HUES64 (cell line): ENCODE data around the gene PAPPA.

Experiments used
- H3K27ac ChIP-seq: 2 replicates; pipeline ENCODE4 v1.7.0; 2013; ENCODE audit warnings: low read depth, low read length, inconsistent platforms
- H3K27me3 ChIP-seq: 2 replicates; pipeline ENCODE4 v1.6.1; 2013; ENCODE audit warnings: mild to moderate bottlenecking, low read length; ENCODE audit not compliant: insufficient read depth
- H3K36me3 ChIP-seq: 2 replicates; pipeline ENCODE4 v1.6.1; 2013; ENCODE audit warnings: mild to moderate bottlenecking, low read length; ENCODE audit not compliant: insufficient read depth
- H3K4me1 ChIP-seq: 2 replicates; pipeline ENCODE4 v1.6.1; 2013; ENCODE audit warnings: mild to moderate bottlenecking, low read length, moderate library complexity; ENCODE audit not compliant: insufficient read depth
- H3K4me3 ChIP-seq: 2 replicates; pipeline ENCODE4 v1.5.1; 2013; ENCODE audit warnings: mild to moderate bottlenecking, low read length, moderate library complexity
- H3K9ac ChIP-seq: 2 replicates; pipeline ENCODE4 v1.6.1; 2013; ENCODE audit warnings: mild to moderate bottlenecking, low read depth, low read length
- H3K9me3 ChIP-seq: 2 replicates; pipeline ENCODE4 v1.6.1; 2013; ENCODE audit warnings: low read depth, low read length; ENCODE audit not compliant: insufficient read depth
- whole genome bisulfite sequencing: fragments of 150-250, 120-280 bp; methylation state at CpG from one replicate; pipeline ENCODE4 v1.1.7; 2013; ENCODE audit warnings: missing lambda C conversion rate; 5-methylcytosine and 5-hydroxymethylcytosine counted together

Gene PAPPA

GRCh38 chr9:116264361-116264760 lies 110.8 kb downstream of the PAPPA start:
- H3K9me3 ChIP-seq: no peaks in the 10 kb centered on the region
- no peak overlapping the region for H3K27ac ChIP-seq
- no peak overlapping the region for H3K9ac ChIP-seq
- 77% methylated on average over 1 of the region's 1 CpG for WGBS
- no peak overlapping the region for H3K4me3 ChIP-seq
- no peaks in the 10 kb centered on the region; the same call in 1 of the 2 replicates for H3K36me3 ChIP-seq
- H3K4me1 ChIP-seq: no peaks in the 10 kb centered on the region
- H3K27me3 ChIP-seq: peaks cover 12% of the 10 kb centered on the region

GRCh38 chr9:116267021-116267420 lies 113.4 kb downstream of the PAPPA start:
- WGBS: no CpG with 5 or more reads among the region's 1 CpG
- Histone ChIP-seq H3K27ac (no peak overlapping the region), H3K9ac (no peak overlapping the region), H3K9me3 (no peaks in the 10 kb centered on the region), H3K36me3 (no peaks in the 10 kb centered on the region; the same call in 1 of the 2 replicates), H3K4me1 (peaks cover 15% of the 10 kb centered on the region), H3K4me3 (no peak overlapping the region), H3K27me3 (peaks cover 35% of the 10 kb centered on the region)

- peaks cover 56% of the 10 kb centered on the region for H3K27me3 ChIP-seq
- WGBS: 95% methylated on average over 2 of the region's 2 CpGs
- H3K4me1 ChIP-seq: peaks cover 25% of the 10 kb centered on the region
These were observed 115.7 kb downstream of the PAPPA start for GRCh38 chr9:116269250-116269649.

GRCh38 chr9:116270546-116270945 lies 117.0 kb downstream of the PAPPA start:
- Histone ChIP-seq H3K9ac (no peak overlapping the region), H3K36me3 (no peaks in the 10 kb centered on the region; the same call in 1 of the 2 replicates), H3K4me1 (peaks cover 31% of the 10 kb centered on the region), H3K27me3 (peaks cover 69% of the 10 kb centered on the region), H3K4me3 (no peak overlapping the region; the same call in 1 of the 2 replicates), H3K9me3 (no peaks in the 10 kb centered on the region), H3K27ac (no peak overlapping the region)
- 100% methylated on average over 3 of the region's 3 CpGs for WGBS

More at GRCh38 chr9:116269250-116269649, 115.7 kb downstream of the PAPPA start:
- H3K4me3 ChIP-seq: no peak overlapping the region
- H3K36me3 ChIP-seq: no peaks in the 10 kb centered on the region; the same call in 1 of the 2 replicates
- H3K9ac ChIP-seq: no peak overlapping the region
- H3K9me3 ChIP-seq: no peaks in the 10 kb centered on the region
- H3K27ac ChIP-seq: no peak overlapping the region

GRCh38 chr9:116271340-116271739 lies 117.7 kb downstream of the PAPPA start:
- Histone ChIP-seq H3K9ac (no peak overlapping the region), H3K4me1 (peaks cover 39% of the 10 kb centered on the region), H3K9me3 (no peaks in the 10 kb centered on the region), H3K36me3 (no peaks in the 10 kb centered on the region; the same call in 1 of the 2 replicates), H3K4me3 (no peak overlapping the region), H3K27me3 (peaks cover 77% of the 10 kb centered on the region), H3K27ac (peak overlapping the region; percentile 29; the same call in 1 of the 2 replicates)
- whole genome bisulfite sequencing: 77% methylated on average over 7 of the region's 7 CpGs

- peaks cover 83% of the 10 kb centered on the region for H3K27me3 ChIP-seq
- peak overlapping the region; percentile 29; the same call in 1 of the 2 replicates for H3K27ac ChIP-seq
- H3K4me1 ChIP-seq: peaks cover 44% of the 10 kb centered on the region
- no peak overlapping the region for H3K9ac ChIP-seq
- no peaks in the 10 kb centered on the region for H3K9me3 ChIP-seq
- H3K4me3 ChIP-seq: peak overlapping the region; percentile 25; the same call in 1 of the 2 replicates
- no peaks in the 10 kb centered on the region; the same call in 1 of the 2 replicates for H3K36me3 ChIP-seq
- WGBS: 1% methylated on average over 5 of the region's 5 CpGs
These were observed 118.4 kb downstream of the PAPPA start for GRCh38 chr9:116271991-116272390.

DNA sequence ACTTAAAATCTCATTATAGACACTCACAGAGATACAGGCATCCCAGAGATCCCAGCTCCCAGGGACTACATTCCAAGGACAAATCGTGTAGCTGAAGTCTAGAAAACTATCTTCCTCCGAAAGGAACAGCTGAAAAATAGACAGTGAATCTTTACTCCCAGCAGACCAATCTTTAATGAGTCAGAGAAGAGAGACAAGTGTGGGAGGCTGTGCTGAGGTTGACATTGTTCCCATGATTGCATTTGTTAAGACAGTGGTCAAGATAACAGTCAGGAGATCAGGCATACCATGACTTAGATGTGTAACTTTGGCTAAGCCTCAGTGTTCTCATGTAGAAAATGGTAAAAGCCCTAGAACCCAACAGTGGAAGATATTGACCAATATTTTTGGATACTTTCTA lies 120.7 kb downstream of the PAPPA start:
- Histone ChIP-seq H3K9ac (no peak overlapping the region), H3K9me3 (no peaks in the 10 kb centered on the region), H3K36me3 (no peaks in the 10 kb centered on the region), H3K4me1 (peaks cover 57% of the 10 kb centered on the region), H3K27me3 (peaks cover 85% of the 10 kb centered on the region), H3K27ac (no peak overlapping the region), H3K4me3 (no peak overlapping the region)
- 75% methylated on average over 2 of the region's 2 CpGs for WGBS

DNA sequence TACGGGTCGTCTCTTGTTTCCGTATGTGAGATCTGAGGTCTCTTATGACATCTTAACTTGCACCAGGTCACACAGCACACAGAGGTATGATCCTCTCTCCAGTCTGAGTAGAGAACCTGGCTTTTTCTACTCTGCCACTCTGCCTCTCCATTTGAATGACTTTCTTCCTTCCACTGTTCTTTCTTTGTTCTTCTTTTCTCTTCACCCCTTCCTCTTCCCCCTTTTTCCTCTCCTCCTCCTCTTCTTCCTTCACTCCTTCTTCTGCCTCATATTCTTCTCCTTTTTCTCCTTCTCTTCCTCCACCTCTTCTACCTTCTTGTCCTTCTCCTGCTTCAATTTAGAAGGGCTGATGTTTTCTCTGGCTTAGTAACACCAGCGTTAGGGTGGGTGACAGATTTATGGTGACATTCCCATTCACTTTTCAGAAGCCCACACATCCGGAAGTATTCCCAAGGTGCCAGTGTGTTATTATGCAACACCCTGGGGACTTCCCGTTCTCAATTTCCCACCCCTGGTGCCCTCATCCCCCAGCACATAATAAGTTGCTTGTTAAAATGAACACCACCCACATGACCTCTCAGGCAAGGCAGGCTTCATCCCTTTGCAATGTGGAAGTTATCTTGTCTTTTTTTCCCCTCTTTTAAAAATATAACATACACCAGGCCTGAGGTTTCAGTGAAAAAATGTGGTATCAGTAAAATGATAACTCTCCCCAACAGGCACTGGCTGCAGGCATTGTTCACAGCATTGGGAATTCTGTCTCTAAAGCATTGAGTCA lies 122.0 kb downstream of the PAPPA start:
- H3K27me3 ChIP-seq: peaks cover 76% of the 10 kb centered on the region
- no peak overlapping the region for H3K27ac ChIP-seq
- H3K4me3 ChIP-seq: no peak overlapping the region
- 53% methylated on average over 6 of the region's 6 CpGs for WGBS
- no peaks in the 10 kb centered on the region for H3K9me3 ChIP-seq
- H3K9ac ChIP-seq: no peak overlapping the region
- peaks cover 67% of the 10 kb centered on the region for H3K4me1 ChIP-seq
- no peaks in the 10 kb centered on the region for H3K36me3 ChIP-seq

DNA sequence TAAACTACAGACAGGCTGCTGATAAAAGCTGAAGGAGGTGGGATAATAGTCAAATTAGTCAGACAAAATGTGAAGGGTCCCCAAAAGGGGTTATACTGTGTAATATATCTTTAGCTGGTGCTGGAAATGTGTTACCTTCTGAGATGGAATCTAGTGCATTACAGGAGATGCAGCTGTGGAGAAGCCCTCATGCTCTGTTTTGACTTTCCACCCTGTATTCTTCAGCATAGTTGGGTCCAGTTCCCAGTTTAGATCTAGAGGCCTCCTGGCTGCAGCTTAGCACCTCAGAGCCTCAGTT lies 122.6 kb downstream of the PAPPA start:
- H3K4me1 ChIP-seq: peaks cover 67% of the 10 kb centered on the region
- no peaks in the 10 kb centered on the region for H3K9me3 ChIP-seq
- peaks cover 75% of the 10 kb centered on the region for H3K27me3 ChIP-seq
- no peak overlapping the region for H3K9ac ChIP-seq
- no peak overlapping the region for H3K4me3 ChIP-seq
- no peaks in the 10 kb centered on the region for H3K36me3 ChIP-seq
- H3K27ac ChIP-seq: no peak overlapping the region

DNA sequence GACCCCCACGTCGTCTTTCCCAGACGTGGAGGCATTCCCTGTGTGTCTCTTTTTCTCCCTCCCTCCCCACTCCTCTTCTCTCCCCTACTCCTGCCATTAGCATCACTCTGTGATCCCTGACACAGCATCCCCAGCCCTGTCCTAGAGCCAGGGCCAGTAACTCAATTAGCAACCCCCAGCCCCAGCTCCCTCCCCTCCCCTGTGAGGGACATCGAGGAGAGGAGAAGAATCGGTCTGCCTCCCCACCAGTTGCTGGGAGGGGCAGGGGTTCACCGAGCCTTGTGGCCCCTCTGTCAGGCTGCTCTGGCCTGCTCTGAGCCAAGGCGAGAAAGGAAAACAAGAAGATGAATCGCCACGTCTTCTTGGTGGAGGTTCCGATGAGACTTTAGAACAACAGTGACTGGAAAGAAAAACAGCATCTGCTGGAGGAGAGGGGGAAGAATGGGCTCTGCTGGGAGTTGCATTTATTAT lies 123.1 kb downstream of the PAPPA start:
- Histone ChIP-seq H3K4me1 (peaks cover 67% of the 10 kb centered on the region), H3K9me3 (no peaks in the 10 kb centered on the region), H3K36me3 (no peaks in the 10 kb centered on the region), H3K4me3 (no peak overlapping the region), H3K27ac (no peak overlapping the region), H3K27me3 (peaks cover 75% of the 10 kb centered on the region), H3K9ac (no peak overlapping the region)
- 30% methylated on average over 10 of the region's 10 CpGs for WGBS

DNA sequence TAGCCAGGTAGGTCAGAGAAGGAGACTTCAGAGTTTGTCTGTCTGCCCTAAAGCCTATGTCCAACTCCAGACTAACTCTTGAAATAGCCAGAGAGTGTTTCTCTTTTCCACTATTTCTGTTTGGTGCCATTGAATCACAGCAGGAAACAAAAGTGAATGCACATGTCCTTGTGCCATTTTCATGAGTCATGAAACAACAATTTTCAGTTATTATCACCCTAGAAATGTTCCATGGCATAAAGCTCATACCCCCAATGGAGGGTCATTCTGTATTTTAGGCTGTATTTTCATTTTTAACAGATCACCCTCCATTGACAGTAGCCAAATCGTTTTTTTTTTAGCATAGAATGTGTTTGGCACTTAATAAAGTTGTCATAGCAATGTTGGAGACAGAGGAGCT lies 124.7 kb downstream of the PAPPA start:
- Histone ChIP-seq H3K4me3 (no peak overlapping the region), H3K27ac (peak overlapping the region; percentile 88), H3K9ac (no peak overlapping the region), H3K4me1 (peaks cover 72% of the 10 kb centered on the region), H3K9me3 (no peaks in the 10 kb centered on the region), H3K36me3 (no peaks in the 10 kb centered on the region), H3K27me3 (peaks cover 71% of the 10 kb centered on the region)
- 88% methylated on average over 1 of the region's 1 CpG for WGBS
